ENCODE data around the gene DEF6. TPM values are rescaled to one million over a fixed set of nuclear protein-coding genes. Genes with fewer than 3 reads are reported as not detected.

DEF6 gene
- total and polyA plus RNA-seq, 2 of the 13 experiments (the other 11 are each of a cell fraction or from before 2014, with no cell fraction given) = 5.2 to 10.0 TPM

DNA sequence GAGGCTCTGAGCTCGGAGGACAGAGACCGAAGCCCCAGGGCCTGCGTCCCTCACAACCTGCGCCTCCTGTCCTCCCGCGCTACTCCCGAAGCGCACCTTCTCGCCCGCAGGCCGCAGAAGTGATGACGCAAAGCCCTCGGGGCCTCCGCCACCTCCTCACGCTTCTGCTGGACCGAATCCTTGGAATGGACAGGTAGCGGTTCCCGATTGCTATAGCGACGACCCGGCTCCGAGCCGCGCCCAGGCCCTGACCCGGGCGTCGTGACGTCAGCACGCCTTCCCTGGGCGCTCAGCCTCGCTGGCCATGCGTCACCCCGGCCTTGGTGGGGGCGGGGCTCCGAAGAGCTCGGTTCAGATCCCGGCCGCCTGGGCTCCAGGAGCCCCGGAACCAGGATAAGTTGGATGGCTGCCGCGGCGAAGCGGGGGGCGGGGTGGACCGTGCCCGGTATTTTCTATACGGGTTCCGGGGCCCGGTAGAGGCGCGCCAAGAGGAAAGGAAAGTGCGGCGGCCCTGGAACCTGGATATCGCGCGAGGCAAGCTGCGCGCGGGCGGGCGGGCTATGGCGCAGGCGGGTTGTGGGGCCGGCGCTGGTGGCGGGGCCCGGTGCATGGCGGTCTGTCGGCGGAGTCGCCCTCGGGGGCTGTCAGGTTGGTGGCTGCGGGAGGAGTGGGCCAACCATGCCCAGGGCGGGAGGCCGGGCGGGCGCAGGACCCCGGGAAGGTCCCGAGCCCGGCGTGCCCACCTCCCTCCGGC is 38.2 kb upstream of the DEF6 start, which contains the start of gene ZNF76 (continued):
- TF ChIP-seq, protein P1, sequence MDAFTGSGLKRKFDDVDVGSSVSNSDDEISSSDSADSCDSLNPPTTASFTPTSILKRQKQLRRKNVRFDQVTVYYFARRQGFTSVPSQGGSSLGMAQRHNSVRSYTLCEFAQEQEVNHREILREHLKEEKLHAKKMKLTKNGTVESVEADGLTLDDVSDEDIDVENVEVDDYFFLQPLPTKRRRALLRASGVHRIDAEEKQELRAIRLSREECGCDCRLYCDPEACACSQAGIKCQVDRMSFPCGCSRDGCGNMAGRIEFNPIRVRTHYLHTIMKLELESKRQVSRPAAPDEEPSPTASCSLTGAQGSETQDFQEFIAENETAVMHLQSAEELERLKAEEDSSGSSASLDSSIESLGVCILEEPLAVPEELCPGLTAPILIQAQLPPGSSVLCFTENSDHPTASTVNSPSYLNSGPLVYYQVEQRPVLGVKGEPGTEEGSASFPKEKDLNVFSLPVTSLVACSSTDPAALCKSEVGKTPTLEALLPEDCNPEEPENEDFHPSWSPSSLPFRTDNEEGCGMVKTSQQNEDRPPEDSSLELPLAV (CRISPR knock-in tag; conservative IDR thresholded peaks at IDR 0.05; ENCODE audit: low read depth) = peak; percentile 69; the same call in 1 of the 2 replicates
- TF ChIP-seq PTBP1 (IDR thresholded peaks at IDR 0.05; ENCODE audit: low read depth, low read length, poor library complexity, severe bottlenecking) (peak; percentile 99), ZZZ3 (CRISPR knock-in tag; IDR thresholded peaks at IDR 0.05; ENCODE audit: borderline replicate concordance) (0 out of 2 replicates have a peak, but pooled peaks have one; percentile 89), NFE2L1 (CRISPR knock-in tag; IDR thresholded peaks at IDR 0.05; ENCODE audit: borderline replicate concordance) (peak; percentile 74; the same call in 1 of the 2 replicates), AGO1 (IDR thresholded peaks at IDR 0.05; ENCODE audit: low read depth, low read length, poor library complexity, severe bottlenecking) (peak; percentile 91), ZBTB1 (CRISPR knock-in tag; IDR thresholded peaks at IDR 0.05; ENCODE audit: borderline replicate concordance) (peak; percentile 41), ZMYM2 (CRISPR knock-in tag; IDR thresholded peaks at IDR 0.05) (peak; percentile 66; the same call in 1 of the 2 replicates), ZNF296 (CRISPR knock-in tag; conservative IDR thresholded peaks at IDR 0.05) (0 out of 2 replicates have a peak, but pooled peaks have one; percentile 53)
- TF ChIP-seq, protein P2, sequence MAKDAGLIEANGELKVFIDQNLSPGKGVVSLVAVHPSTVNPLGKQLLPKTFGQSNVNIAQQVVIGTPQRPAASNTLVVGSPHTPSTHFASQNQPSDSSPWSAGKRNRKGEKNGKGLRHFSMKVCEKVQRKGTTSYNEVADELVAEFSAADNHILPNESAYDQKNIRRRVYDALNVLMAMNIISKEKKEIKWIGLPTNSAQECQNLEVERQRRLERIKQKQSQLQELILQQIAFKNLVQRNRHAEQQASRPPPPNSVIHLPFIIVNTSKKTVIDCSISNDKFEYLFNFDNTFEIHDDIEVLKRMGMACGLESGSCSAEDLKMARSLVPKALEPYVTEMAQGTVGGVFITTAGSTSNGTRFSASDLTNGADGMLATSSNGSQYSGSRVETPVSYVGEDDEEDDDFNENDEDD (CRISPR knock-in tag; IDR thresholded peaks at IDR 0.05; ENCODE audit: borderline replicate concordance) = peak; percentile 87; the same call in 1 of the 2 replicates
- TF ChIP-seq, protein P3, sequence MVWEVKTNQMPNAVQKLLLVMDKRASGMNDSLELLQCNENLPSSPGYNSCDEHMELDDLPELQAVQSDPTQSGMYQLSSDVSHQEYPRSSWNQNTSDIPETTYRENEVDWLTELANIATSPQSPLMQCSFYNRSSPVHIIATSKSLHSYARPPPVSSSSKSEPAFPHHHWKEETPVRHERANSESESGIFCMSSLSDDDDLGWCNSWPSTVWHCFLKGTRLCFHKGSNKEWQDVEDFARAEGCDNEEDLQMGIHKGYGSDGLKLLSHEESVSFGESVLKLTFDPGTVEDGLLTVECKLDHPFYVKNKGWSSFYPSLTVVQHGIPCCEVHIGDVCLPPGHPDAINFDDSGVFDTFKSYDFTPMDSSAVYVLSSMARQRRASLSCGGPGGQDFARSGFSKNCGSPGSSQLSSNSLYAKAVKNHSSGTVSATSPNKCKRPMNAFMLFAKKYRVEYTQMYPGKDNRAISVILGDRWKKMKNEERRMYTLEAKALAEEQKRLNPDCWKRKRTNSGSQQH (CRISPR knock-in tag; IDR thresholded peaks at IDR 0.05; ENCODE audit: low read depth) = 0 out of 2 replicates have a peak, but pooled peaks have one; percentile 38
- TF ChIP-seq, protein P4, sequence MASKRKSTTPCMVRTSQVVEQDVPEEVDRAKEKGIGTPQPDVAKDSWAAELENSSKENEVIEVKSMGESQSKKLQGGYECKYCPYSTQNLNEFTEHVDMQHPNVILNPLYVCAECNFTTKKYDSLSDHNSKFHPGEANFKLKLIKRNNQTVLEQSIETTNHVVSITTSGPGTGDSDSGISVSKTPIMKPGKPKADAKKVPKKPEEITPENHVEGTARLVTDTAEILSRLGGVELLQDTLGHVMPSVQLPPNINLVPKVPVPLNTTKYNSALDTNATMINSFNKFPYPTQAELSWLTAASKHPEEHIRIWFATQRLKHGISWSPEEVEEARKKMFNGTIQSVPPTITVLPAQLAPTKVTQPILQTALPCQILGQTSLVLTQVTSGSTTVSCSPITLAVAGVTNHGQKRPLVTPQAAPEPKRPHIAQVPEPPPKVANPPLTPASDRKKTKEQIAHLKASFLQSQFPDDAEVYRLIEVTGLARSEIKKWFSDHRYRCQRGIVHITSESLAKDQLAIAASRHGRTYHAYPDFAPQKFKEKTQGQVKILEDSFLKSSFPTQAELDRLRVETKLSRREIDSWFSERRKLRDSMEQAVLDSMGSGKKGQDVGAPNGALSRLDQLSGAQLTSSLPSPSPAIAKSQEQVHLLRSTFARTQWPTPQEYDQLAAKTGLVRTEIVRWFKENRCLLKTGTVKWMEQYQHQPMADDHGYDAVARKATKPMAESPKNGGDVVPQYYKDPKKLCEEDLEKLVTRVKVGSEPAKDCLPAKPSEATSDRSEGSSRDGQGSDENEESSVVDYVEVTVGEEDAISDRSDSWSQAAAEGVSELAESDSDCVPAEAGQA (IDR thresholded peaks at IDR 0.05; ENCODE audit: low read depth) = peak; percentile 96
- TF ChIP-seq, protein P4 (CRISPR knock-in tag; IDR thresholded peaks at IDR 0.05; ENCODE audit: borderline replicate concordance) = peak; percentile 88; the same call in 1 of the 2 replicates
- TF ChIP-seq, protein P5, sequence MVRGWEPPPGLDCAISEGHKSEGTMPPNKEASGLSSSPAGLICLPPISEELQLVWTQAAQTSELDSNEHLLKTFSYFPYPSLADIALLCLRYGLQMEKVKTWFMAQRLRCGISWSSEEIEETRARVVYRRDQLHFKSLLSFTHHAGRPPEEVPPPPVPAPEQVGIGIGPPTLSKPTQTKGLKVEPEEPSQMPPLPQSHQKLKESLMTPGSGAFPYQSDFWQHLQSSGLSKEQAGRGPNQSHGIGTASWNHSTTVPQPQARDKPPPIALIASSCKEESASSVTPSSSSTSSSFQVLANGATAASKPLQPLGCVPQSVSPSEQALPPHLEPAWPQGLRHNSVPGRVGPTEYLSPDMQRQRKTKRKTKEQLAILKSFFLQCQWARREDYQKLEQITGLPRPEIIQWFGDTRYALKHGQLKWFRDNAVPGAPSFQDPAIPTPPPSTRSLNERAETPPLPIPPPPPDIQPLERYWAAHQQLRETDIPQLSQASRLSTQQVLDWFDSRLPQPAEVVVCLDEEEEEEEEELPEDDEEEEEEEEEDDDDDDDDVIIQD (CRISPR knock-in tag; IDR thresholded peaks at IDR 0.05; ENCODE audit: low read depth) = peak; percentile 80; the same call in 1 of the 2 replicates

Data from HepG2 (cell line).